ENCODE data around the gene LASP1NB.
"Not testable (repeated sequence)": the region's sequence is repeated elsewhere in the genome, so short reads cannot be mapped to it uniquely, and the experiment has no call there.

Gene LASP1NB

DNA sequence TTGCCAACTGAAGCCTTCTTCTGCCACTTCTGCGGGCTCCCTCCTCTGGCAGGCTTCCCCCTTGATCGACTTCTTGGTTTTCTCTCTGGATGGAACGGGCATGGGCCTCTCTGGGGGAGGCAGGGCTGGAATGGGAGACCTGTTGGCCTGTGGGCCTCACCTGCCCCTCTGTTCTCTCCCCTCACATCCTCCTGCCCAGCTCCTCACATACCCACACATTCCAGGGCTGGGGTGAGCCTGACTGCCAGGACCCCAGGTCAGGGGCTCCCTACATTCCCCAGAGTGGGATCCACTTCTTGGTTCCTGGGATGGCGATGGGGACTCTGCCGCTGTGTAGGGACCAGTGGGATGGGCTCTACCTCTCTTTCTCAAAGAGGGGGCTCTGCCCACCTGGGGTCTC lies 6.5 kb upstream of the LASP1NB start:
- DNase-seq, result no peak
- no peak overlapping the region for H3K4me3 Mint-ChIP-seq
- H3K27me3 Mint-ChIP-seq, result no peaks in the 10 kb centered on the region
- peak overlapping the region; percentile 71 for H3K27ac Mint-ChIP-seq
- H3K9me3 Mint-ChIP-seq, result no peaks in the 10 kb centered on the region
- H3K4me1 Mint-ChIP-seq (ENCODE audit: low read depth), result peaks cover 32% of the 10 kb centered on the region
- H3K36me3 Mint-ChIP-seq (ENCODE audit: low read depth), result peaks cover 69% of the 10 kb centered on the region

DNA sequence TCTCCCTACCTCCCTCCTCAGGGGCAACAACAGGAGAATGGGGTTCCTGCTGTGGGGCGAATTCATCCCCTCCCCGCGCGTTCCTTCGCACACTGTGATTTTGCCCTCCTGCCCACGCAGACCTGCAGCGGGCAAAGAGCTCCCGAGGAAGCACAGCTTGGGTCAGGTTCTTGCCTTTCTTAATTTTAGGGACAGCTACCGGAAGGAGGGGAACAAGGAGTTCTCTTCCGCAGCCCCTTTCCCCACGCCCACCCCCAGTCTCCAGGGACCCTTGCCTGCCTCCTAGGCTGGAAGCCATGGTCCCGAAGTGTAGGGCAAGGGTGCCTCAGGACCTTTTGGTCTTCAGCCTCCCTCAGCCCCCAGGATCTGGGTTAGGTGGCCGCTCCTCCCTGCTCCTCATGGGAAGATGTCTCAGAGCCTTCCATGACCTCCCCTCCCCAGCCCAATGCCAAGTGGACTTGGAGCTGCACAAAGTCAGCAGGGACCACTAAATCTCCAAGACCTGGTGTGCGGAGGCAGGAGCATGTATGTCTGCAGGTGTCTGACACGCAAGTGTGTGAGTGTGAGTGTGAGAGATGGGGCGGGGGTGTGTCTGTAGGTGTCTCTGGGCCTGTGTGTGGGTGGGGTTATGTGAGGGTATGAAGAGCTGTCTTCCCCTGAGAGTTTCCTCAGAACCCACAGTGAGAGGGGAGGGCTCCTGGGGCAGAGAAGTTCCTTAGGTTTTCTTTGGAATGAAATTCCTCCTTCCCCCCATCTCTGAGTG lies 5.9 kb upstream of the LASP1NB start:
- Mint-ChIP-seq H3K4me1 (ENCODE audit: low read depth) (peaks cover 33% of the 10 kb centered on the region), H3K9me3 (no peaks in the 10 kb centered on the region), H3K27ac (peak overlapping the region; percentile 88), H3K4me3 (no peak overlapping the region), H3K27me3 (no peaks in the 10 kb centered on the region), H3K36me3 (ENCODE audit: low read depth) (peaks cover 64% of the 10 kb centered on the region)
- no peak for DNase-seq

DNA sequence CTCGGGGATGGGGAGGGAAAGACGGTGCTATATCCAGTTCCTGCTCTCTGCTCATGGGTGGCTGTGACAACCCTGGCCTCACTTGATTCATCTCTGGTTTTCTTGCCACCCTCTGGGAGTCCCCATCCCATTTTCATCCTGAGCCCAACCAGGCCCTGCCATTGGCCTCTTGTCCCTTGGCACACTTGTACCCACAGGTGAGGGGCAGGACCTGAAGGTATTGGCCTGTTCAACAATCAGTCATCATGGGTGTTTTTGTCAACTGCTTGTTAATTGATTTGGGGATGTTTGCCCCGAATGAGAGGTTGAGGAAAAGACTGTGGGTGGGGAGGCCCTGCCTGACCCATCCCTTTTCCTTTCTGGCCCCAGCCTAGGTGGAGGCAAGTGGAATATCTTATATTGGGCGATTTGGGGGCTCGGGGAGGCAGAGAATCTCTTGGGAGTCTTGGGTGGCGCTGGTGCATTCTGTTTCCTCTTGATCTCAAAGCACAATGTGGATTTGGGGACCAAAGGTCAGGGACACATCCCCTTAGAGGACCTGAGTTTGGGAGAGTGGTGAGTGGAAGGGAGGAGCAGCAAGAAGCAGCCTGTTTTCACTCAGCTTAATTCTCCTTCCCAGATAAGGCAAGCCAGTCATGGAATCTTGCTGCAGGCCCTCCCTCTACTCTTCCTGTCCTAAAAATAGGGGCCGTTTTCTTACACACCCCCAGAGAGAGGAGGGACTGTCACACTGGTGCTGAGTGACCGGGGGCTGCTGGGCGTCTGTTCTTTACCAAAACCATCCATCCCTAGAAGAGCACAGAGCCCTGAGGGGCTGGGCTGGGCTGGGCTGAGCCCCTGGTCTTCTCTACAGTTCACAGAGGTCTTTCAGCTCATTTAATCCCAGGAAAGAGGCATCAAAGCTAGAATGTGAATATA lies 4.8 kb upstream of the LASP1NB start:
- no peaks in the 10 kb centered on the region for H3K9me3 Mint-ChIP-seq
- no peaks in the 10 kb centered on the region for H3K27me3 Mint-ChIP-seq
- H3K4me3 Mint-ChIP-seq, result no peak overlapping the region
- H3K4me1 Mint-ChIP-seq (ENCODE audit: low read depth), result peaks cover 42% of the 10 kb centered on the region
- H3K36me3 Mint-ChIP-seq (ENCODE audit: low read depth), result peaks cover 52% of the 10 kb centered on the region
- H3K27ac Mint-ChIP-seq, result peak overlapping the region; percentile 88
- no peak for DNase-seq

DNA sequence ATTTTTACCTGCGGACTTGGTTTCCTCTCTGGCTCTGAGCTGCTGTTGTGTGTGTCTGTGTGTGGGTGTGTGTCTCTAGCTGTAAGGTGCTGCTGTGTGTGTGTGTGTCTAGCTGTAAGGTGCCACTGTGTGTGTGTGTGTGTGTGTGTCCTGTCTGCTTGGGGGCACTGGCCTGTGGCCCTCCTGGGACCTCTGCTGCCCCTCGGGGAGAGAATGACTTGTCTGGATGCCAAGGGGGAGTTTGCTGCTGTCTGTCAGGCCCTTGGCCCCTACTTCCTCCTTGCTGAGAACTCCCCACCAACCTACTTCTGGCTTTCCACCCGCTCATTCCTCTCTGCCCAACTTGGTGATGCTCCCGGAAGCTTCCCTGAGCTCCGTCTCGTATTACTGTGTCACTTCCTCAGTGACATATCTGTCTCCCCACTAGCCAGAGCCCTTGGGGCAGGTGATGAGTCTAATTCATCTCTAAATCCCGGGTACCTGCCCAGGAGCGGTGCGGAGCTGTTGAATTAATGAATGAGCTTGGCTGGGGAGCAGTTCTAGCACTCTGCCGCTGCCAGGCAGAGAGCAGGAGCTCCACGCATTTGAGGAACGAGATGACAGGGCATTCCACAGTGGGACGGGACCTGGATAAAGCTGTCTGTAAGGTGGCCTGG lies 3.5 kb upstream of the LASP1NB start:
- peaks cover 54% of the 10 kb centered on the region for H3K4me1 Mint-ChIP-seq (ENCODE audit: low read depth)
- no peak for DNase-seq
- H3K27me3 Mint-ChIP-seq, result no peaks in the 10 kb centered on the region
- H3K36me3 Mint-ChIP-seq (ENCODE audit: low read depth), result peaks cover 40% of the 10 kb centered on the region
- peak overlapping the region; percentile 88 for H3K27ac Mint-ChIP-seq
- no peak overlapping the region for H3K4me3 Mint-ChIP-seq
- no peaks in the 10 kb centered on the region for H3K9me3 Mint-ChIP-seq

DNA sequence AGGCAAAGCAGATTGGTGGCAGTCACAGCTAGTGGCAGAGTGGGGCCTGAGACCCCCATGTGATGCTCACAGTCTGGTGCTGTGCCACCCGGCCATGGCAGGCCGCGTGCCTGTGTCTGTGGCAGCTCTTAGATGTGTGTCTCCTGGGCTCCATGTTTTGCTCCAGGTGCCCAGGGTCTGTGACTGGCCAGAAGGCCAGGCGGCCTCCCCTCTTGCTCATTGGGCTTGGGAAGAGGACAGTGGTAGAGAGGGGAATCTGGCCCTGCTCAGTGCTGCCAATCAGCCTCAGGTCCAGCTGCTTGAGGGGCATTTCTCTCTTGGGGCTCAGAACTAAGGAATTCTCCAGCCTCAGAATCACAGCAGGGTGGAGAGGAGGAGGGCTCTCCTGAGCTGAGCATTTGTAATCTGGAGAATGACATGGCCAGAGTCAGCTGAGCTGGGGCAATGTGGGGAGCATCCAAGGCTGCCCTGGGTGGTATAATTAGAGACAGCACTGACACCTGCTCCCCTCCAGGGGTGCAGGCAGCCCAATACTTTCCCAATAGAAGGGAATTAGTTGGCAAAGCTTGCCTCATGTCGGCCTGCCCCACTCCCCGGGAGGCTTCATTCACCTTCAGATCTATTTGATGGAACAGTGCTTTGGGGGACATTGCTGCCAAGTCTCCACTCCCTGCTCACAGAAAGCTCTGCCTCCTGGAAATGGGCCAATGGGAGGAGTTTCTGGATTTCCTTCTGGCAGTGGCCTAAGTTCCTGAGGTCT lies 2.7 kb upstream of the LASP1NB start:
- peaks cover 31% of the 10 kb centered on the region for H3K36me3 Mint-ChIP-seq (ENCODE audit: low read depth)
- H3K4me3 Mint-ChIP-seq, result no peak overlapping the region
- no peak for DNase-seq
- H3K27ac Mint-ChIP-seq, result peak overlapping the region; percentile 88
- peaks cover 55% of the 10 kb centered on the region for H3K4me1 Mint-ChIP-seq (ENCODE audit: low read depth)
- H3K9me3 Mint-ChIP-seq, result no peaks in the 10 kb centered on the region
- no peaks in the 10 kb centered on the region for H3K27me3 Mint-ChIP-seq

DNA sequence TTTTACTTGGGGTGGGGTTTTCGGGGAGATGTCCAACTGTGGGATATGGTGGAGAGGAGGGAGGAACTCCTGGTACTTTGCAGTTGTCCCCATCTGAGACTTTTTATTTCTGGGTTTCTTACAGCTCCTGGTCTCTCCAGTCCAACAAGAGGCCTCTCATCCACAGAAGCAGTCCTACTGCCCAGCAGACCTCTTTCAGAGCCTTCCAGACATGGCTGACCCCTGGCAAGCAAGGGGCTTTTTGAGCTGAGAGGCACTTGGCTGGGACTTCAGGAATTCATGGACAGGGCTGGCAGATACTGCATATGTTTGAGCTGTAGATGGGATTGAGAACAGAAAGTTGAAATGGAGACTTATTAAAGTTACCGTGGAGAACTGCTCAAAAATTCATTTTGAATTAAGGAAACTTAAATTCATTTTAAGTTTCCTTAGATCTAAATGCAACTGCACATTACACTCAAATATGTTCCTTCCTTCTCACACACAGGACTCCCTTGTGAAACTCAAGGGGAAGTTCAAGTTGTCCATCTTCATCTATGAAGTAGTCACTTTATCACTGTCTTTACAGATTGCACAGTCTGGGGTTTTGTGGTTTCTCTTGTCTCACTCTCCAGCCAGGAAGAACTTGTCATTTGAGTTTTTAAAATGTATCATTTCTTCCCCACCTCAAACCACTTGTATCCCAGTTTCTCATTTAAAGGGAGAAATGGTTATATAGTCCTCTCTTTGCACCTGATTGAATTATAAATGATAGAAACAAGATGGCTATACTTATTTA lies 1.1 kb downstream of the LASP1NB start:
- H3K9me3 Mint-ChIP-seq, result no peaks in the 10 kb centered on the region
- H3K27me3 Mint-ChIP-seq, result no peaks in the 10 kb centered on the region
- no peak overlapping the region for H3K4me3 Mint-ChIP-seq
- no peak for DNase-seq
- peaks cover 37% of the 10 kb centered on the region for H3K4me1 Mint-ChIP-seq (ENCODE audit: low read depth)
- H3K27ac Mint-ChIP-seq, result peak overlapping the region; percentile 54
- no peaks in the 10 kb centered on the region for H3K36me3 Mint-ChIP-seq (ENCODE audit: low read depth)

DNA sequence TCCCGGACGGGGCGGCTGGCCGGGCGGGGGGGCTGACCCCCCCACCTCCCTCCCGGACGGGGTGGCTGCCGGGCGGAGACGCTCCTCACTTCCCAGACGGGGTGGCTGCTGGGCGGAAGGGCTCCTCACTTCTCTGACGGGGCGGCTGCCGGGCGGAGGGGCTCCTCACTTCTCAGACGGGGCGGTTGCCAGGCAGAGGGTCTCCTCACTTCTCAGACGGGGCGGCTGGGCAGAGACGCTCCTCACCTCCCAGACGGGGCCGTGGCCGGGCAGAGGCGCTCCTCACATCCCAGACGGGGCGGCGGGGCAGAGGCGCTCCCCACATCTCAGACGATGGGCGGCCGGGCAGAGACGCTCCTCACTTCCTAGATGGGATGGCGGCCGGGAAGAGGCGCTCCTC lies 5.4 kb downstream of the LASP1NB start:
- not testable (repeated sequence) for H3K4me3 Mint-ChIP-seq; H3K27me3 Mint-ChIP-seq; H3K27ac Mint-ChIP-seq; H3K36me3 Mint-ChIP-seq (ENCODE audit: low read depth); DNase-seq; H3K9me3 Mint-ChIP-seq
- peaks cover 17% of the 10 kb centered on the region for H3K4me1 Mint-ChIP-seq (ENCODE audit: low read depth)

DNA sequence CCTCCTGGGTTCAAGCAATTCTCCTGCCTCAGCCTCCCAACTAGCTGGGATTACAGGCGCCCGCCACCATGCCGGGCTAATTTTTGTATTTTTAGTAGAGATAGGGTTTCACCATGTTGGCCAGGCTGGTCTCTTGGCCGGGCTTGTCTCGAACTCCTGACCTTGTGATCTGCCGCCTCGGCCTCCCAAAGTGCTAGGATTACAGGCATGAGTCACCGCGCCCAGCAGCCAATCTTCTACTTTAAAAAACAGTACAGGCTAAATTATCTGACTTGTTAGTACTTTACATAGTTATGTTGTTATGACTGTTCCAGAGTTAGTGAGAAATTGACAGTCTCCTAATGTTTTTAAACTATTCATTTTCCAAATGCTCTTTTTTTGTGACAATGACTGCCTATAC lies 8.5 kb downstream of the LASP1NB start:
- not testable (repeated sequence) for H3K4me1 Mint-ChIP-seq (ENCODE audit: low read depth); H3K36me3 Mint-ChIP-seq (ENCODE audit: low read depth); H3K27ac Mint-ChIP-seq; H3K4me3 Mint-ChIP-seq; DNase-seq; H3K9me3 Mint-ChIP-seq; H3K27me3 Mint-ChIP-seq

DNA sequence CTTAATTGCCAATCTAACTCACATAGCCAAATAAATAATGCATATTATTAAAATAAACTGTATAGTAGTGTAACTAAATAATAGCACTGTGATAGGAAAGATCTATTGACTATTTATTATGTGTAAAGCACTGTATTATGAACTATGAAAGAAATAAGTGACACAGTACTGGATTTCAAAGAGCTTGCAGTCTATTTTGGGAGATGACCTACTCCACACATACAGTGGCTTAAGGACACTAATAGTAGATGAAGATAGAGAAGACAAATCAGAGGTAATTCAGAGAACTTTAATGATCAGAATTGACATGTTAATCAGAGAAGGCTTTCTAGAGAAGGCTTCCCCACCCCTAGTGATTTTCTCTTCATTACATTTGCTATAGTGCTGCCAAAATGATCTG lies 14.6 kb downstream of the LASP1NB start:
- Mint-ChIP-seq H3K27me3 (no peaks in the 10 kb centered on the region), H3K9me3 (no peaks in the 10 kb centered on the region), H3K4me3 (no peak overlapping the region), H3K27ac (no peak overlapping the region), H3K4me1 (ENCODE audit: low read depth) (peaks cover 8% of the 10 kb centered on the region), H3K36me3 (ENCODE audit: low read depth) (no peaks in the 10 kb centered on the region)
- DNase-seq, result no peak

DNA sequence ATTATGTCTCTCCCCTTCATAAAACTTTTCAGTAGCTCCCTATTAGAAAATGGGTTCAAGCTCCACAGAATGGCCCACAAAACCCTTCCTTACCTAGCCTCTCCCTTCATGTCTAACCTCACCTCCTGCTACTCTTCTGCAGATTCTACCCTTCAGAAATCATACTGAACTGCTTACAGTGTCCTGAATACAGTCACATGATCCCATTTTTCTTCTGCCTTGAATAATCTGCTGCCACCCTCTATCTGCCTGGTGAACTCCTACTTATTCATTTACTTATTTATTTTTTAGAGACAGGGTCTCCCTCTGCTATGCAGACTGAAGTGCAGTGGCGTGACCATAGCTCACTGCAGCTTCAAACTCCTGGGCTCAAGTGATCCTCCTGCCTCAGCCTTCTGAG lies 15.0 kb downstream of the LASP1NB start:
- no peaks in the 10 kb centered on the region for H3K27me3 Mint-ChIP-seq
- H3K9me3 Mint-ChIP-seq, result no peaks in the 10 kb centered on the region
- H3K4me1 Mint-ChIP-seq (ENCODE audit: low read depth), result peaks cover 8% of the 10 kb centered on the region
- no peak overlapping the region for H3K4me3 Mint-ChIP-seq
- no peaks in the 10 kb centered on the region for H3K36me3 Mint-ChIP-seq (ENCODE audit: low read depth)
- no peak for DNase-seq
- H3K27ac Mint-ChIP-seq, result no peak overlapping the region

DNA sequence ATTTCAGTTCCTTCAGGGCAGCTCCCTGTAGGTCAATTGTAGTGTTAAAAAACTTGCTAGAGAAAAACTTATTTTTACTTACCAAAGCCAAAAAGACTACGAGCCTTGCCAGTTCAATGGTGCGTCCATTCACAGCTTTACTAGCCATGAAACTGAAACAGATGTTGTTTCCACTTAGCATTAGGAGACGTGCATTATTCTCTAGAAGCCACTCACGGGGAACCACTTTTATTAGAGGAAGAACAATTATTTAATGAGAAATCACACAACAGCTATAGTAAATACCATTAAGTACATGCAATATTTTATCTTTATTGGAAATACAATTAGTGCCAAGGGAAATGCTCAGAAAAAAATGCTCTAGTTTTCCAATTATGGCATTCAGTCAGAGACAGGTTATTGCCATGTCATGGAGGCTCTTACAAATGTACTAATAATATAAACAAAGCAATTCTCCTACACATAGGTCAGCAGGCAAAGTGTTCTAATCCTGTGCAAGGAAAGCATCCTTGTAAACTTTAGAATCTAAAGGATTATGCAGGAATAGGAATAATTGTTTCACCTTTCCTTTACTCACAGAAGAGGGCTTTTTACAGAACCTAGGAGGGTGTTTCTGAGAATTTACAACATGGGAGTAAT lies 17.4 kb downstream of the LASP1NB start:
- Mint-ChIP-seq H3K36me3 (ENCODE audit: low read depth) (no peaks in the 10 kb centered on the region), H3K27me3 (no peaks in the 10 kb centered on the region), H3K4me3 (no peak overlapping the region), H3K9me3 (no peaks in the 10 kb centered on the region), H3K27ac (no peak overlapping the region), H3K4me1 (ENCODE audit: low read depth) (peaks cover 5% of the 10 kb centered on the region)
- DNase-seq, result no peak

DNA sequence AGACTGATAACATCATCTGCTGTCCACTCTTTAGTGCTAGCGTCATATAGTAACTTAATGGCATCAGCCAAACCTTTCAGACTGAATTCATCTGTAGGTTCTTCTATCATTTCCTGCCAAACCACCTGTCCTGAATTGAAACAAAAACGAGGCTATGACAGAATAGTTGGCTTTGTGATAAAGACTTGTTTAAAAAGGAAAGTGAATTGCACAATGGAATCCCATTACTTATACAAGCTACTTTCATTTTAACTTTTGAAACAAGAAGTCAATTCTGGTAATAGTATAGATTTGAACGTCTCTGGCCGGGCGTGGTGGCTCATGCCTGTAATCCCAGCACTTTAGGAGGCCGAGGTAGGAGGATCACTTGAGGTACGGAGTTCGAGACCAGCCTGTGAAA lies 18.2 kb downstream of the LASP1NB start:
- no peaks in the 10 kb centered on the region for H3K27me3 Mint-ChIP-seq
- no peak for DNase-seq
- peak overlapping the region; percentile 47 for H3K27ac Mint-ChIP-seq
- H3K4me3 Mint-ChIP-seq, result no peak overlapping the region
- no peaks in the 10 kb centered on the region for H3K36me3 Mint-ChIP-seq (ENCODE audit: low read depth)
- H3K4me1 Mint-ChIP-seq (ENCODE audit: low read depth), result peaks cover 5% of the 10 kb centered on the region
- no peaks in the 10 kb centered on the region for H3K9me3 Mint-ChIP-seq

DNA sequence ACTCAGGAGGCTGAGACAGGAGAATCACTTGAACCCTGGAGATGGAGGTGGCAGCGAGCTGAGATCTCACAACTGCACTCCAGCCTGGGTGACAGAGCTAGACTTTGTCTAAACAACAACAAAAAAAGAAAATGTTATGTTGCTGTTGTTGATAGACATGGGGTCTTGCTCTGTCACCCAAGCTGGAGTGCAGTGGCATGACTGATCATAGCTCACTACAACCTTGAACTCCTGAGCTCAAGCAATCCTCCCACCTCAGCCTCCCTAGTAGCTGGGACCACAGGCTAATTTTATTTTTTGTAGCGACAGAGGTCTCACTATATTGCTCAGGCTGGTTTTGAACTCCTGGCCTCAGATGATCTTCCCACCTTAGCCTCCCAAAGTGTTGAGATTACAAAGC lies 21.8 kb downstream of the LASP1NB start:
- Mint-ChIP-seq H3K4me1 (ENCODE audit: low read depth) (peaks cover 5% of the 10 kb centered on the region), H3K9me3 (no peaks in the 10 kb centered on the region), H3K4me3 (no peak overlapping the region), H3K36me3 (ENCODE audit: low read depth) (no peaks in the 10 kb centered on the region), H3K27ac (no peak overlapping the region), H3K27me3 (no peaks in the 10 kb centered on the region)
- no peak for DNase-seq
